Ureter (tissue), 1 donor: ENCODE data around the gene GPRC5D. TPM values are rescaled to one million over a fixed set of nuclear protein-coding genes. Genes with fewer than 3 reads are reported as not detected.

ENCODE experiments used
- DNase-seq: peaks from one replicate; pipeline ENCODE4 v3.0.0-alpha.2; 2020; ENCODE audit warnings: low spot score
- total RNA-seq: library from RNA; stranded (reverse); gene quantifications from one replicate; pipeline ENCODE4 v1.2.4, GENCODE V29; 2023
- donor health status: DM: yes; HTN: yes; CAD: no.

Gene GPRC5D
- total RNA-seq: 0.47 TPM

DNA sequence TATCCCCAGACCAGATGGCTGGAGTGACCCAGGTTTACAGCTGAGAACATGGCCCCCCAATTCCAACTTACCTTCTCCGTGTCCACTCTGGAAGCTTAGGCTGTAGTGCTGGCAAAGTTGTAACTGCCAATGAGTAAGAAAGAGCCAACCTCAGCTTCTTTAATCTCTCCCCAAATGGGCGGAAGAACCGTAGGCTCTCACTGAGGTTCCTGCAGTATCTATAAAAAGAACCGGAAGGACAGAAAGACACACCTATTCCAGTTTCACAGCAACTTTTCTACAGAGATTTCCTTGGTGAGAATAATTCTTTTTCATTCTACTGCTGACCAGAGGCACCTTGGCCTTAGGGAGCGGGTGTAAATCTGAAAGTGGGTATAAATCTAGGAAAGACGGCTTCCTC, at the start of gene GPRC5D:
GPRC5D (minus strand) TSS at position 135 of the 400 bp plus-strand sequence. CDS start 1,786 bp downstream, outside the sequence.
- DNase-seq: no peak

- no peak for DNase-seq
Observed at GRCh38 chr12:13001775-13002040, 49.7 kb upstream of the GPRC5D start.

DNA sequence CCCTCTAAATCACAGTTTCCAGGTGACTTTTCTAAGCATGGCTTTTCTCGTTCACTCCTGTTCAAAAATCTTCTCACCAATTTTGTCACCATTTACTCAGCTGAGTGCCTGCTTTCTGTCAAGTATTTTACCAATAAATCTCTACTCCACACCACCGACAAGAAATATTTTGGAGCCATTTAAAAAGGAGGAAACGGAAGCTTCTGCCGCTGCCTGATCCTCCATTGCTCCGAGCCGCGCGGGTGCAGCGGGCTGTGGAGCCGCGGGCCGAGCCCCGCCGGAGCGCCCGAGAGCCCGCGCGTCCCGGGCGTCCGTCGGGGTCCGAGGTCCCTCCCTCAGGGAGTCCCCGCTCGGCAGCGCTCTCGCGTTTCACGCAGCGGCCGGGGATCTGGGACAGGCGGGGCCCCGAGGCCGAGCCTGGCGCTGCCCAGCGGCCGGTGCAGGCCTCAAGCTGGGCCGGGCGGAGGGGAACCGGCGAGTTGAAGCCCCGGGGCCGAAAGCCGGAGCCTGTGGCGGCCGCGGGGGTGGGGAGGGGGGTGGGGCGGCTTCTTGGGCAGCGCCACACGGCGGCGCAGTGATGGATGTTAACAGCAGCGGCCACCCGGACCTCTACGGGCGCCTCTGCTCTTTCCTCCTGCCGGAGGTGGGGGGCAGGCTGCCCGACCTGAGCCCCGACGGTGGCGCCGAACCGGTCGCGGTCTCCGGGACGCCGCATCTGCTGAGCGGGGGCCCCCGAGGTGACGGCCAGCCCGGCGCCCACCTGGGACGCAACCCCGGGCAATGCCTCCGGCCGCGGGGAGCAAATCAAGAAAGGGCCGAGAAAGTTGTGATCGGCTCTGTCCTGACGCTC, 49.2 kb upstream of the GPRC5D start:
- DNase-seq: no peak

DNA sequence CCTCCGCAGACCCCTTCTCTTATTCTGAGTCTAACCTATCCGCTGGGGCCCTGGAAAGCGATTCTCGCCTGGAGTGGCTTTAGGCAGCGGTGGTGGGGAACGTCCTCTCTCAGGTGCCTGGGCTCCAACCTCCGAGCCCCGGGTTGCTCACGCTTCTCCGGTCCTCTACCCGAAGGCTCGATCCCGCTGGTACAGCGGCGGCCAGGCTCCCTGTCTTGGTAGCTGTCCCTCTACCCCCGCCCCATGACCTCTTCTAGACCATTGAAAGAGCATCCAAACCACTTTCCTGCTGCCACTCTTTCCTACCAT, 48.6 kb upstream of the GPRC5D start:
- no peak for DNase-seq

- peak; percentile 98 for DNase-seq
Observed at GRCh38 chr12:12999959-13000615, 48.1 kb upstream of the GPRC5D start, which contains the start of gene HEBP1. Gene HEBP1 (minus strand): TSS chr12:13000265. CDS start chr12:13000114, 151 bp downstream.

DNA sequence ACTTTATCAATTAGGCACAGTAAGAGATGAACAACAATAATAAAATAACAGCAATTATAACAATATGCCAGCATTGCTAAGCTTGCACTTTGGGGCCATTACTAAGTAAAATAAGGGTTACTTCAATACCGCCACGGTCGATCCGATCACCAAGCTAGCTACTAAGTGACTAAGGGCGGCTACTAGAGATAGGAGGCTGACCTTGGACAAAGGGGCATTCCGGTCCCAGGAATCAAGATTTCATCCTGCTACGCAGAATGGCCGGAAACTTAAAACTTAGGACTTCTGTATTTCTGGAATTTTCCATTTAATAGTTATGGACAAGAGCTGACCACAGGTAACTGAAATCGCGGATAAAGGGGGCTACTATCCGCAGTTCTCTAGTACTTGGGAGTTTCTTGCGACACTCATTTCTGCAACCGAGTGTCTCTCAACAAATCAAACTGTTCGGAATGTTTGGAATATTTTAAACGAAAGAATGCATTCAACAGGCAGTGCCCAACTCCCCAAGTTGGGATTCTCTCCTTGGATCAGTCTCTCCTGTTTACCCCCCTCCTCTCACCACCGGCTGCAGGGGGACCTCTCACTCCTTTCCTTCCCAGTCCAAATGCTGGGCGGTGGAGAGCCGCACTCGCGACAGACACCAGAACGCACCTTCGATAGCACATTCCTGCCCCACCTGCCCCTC, 47.4 kb upstream of the GPRC5D start:
- DNase-seq: no peak

GRCh38 chr12:12998248-12998647, 46.3 kb upstream of the GPRC5D start:
- DNase-seq: no peak

DNA sequence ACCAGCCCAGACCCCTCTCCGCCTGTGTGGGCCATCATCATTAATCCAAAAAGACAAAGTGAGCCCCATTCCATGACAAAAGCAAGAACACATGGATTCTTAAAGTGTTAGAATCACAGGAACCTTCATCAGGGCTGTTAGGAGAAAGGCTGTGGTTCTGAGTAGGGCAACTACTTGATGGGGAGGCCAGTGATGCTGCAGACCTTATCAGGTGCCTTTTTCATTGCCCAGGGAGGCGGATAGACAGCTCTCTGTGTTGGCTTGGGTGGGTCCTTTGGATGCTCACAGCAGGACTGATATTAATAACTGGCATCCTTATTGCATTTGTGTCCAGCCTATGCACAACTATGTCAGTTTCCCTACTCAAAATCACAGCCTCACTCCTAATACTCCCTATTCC, 45.8 kb upstream of the GPRC5D start:
- no peak for DNase-seq

GRCh38 chr12:12997156-12997555, 45.2 kb upstream of the GPRC5D start:
- no peak for DNase-seq

DNA sequence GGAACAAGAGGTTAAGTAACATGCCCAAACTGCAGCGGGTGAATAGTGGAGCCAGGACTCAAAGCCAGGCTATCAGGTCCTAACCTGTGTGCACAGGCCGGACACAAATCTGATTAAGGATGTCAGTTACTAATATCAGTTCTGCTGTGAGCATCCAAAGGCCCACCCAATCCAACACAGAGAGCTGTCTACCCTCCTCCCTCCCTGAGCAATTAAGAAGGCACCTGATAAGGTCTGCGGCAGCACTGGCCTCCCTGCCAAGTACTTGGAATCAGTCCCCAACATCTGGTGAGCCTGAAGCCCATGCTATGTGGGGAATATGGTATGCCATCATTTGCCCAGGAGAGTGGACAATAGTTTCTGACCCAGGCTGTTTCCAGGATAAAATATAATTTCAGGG, 44.2 kb upstream of the GPRC5D start:
- no peak for DNase-seq

DNA sequence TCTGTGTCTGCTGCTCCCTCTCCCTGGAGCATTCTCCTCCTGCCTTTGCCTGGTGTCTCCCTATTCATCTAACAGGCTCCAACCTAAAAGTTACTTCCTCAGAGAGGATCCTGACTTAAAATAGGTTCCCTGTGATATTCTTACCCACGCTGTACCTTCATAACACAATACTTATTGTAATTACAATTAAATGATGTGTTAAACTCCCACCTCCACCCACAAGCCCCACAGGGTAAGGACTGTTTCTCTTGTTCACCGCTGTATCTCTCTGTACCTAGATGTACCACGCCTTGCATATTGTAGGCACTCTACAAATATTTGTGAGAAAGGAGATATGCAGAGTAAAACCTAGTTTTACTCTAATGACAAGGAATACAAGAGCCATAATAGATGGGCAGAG, 43.1 kb upstream of the GPRC5D start:
- no peak for DNase-seq

DNA sequence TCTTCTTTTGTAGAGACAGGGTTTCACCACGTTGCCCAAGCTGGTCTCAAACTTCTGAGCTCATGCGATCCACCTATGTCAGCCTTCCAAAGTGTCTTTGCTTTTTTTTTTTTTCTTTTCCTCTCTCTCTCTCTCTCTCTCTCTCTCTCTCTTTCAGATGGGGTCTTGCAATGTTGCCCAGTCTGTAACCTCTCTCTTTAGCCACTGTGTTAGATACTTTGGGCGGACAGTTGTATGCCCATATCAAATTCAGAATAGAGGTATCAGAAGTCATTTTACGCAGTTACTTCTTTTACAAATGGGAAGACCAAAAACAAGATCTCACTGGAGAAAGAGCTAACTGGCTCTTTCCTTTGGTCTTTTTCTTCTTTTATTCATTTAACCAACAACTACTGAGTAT, 41.4 kb upstream of the GPRC5D start:
- no peak for DNase-seq

- DNase-seq: peak; percentile 53
Observed at GRCh38 chr12:12992418-12993130, 40.6 kb upstream of the GPRC5D start.

- DNase-seq: no peak
Observed at GRCh38 chr12:12990700-12991468, 38.9 kb upstream of the GPRC5D start.

DNA sequence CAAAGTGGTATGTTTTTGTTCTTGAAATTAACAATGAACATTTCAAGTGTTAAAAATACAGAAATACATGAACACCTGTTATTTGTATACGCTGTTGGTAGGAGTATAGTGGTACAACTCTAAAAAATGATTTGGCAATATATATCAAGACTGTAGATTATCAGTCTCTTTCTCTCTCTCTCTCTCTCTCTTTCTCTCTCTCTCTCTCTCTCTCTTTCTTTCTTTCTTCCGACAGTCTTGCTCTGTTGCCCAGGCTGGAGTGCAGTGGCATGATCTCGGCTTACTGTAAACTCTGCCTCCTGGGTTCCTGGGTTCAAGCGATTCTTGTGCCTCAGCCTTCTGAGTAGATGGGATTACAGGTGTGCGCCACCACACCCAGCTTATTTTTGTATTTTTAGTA, 35.5 kb upstream of the GPRC5D start:
- no peak for DNase-seq

- no peak for DNase-seq
Observed at GRCh38 chr12:12986775-12987331, 34.9 kb upstream of the GPRC5D start.

- no peak for DNase-seq
Observed at GRCh38 chr12:12985817-12986408, 33.9 kb upstream of the GPRC5D start.

GRCh38 chr12:12984149-12984548, 32.2 kb upstream of the GPRC5D start:
- DNase-seq: no peak

GRCh38 chr12:12983420-12984035, 31.6 kb upstream of the GPRC5D start:
- DNase-seq: no peak

- no peak for DNase-seq
Observed at GRCh38 chr12:12982331-12982730, 30.4 kb upstream of the GPRC5D start.
